GM21576 (cell line): Measurements from ENCODE around the gene ZNF236.
"Not testable (repeated sequence)": the region's sequence is repeated elsewhere in the genome, so short reads cannot be mapped to it uniquely, and the experiment has no call there.

Experiments
- ATAC-seq: cut with Tn5 transposase; IDR thresholded peaks from one replicate; pipeline ENCODE4 v1.9.1; 2021; ENCODE audit warnings: mild to moderate bottlenecking, moderate library complexity; ENCODE audit not compliant: unreplicated experiment

The ZNF236 gene

GRCh38 chr18:76985156-76985950 is 163.0 kb downstream of the ZNF236 start:
- no peak for ATAC-seq

- no peak for ATAC-seq
Measured at GRCh38 chr18:76985951-76986236, 163.5 kb downstream of the ZNF236 start.

- no peak for ATAC-seq
Measured at GRCh38 chr18:76986406-76986805, 164.0 kb downstream of the ZNF236 start.

GRCh38 chr18:76988031-76988826 is 165.9 kb downstream of the ZNF236 start:
- no peak for ATAC-seq

GRCh38 chr18:76988827-76989646 is 166.7 kb downstream of the ZNF236 start:
- no peak for ATAC-seq

GRCh38 chr18:76989647-76990190 is 167.4 kb downstream of the ZNF236 start:
- ATAC-seq = no peak

DNA sequence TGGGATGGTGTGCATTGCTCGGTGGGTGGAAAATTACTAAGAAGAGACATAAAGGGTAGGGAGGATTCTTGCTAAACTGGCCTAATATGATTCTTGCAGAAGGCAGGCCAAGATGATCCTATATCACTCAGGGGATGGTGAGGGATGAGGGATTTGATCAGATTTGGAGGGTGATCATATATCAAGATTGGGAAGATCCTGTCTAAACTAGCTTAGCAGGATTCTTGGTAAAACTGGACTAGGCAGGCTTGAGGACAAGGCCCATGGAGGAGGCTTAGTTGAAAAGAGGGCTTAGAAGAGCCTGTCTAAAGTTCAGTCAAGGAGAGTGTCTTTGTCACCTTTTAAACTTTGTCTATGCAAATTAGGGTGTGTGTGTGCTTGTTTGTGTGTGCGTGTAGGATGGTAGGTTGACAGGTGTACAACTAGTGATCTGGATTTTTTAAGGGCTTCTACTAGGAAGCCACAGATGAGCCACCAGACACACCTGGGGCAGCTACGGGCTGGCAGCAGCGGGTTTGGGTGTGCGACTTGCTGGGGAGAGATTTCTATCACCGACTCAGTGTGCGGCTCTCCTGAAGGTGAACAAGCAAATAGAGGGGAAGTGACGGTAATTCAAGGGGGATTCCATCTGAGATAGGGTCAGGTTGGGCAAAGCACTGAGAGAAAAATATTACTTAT is 168.1 kb downstream of the ZNF236 start:
- not testable (repeated sequence) for ATAC-seq

GRCh38 chr18:76991021-76991688 is 168.8 kb downstream of the ZNF236 start:
- no peak for ATAC-seq

DNA sequence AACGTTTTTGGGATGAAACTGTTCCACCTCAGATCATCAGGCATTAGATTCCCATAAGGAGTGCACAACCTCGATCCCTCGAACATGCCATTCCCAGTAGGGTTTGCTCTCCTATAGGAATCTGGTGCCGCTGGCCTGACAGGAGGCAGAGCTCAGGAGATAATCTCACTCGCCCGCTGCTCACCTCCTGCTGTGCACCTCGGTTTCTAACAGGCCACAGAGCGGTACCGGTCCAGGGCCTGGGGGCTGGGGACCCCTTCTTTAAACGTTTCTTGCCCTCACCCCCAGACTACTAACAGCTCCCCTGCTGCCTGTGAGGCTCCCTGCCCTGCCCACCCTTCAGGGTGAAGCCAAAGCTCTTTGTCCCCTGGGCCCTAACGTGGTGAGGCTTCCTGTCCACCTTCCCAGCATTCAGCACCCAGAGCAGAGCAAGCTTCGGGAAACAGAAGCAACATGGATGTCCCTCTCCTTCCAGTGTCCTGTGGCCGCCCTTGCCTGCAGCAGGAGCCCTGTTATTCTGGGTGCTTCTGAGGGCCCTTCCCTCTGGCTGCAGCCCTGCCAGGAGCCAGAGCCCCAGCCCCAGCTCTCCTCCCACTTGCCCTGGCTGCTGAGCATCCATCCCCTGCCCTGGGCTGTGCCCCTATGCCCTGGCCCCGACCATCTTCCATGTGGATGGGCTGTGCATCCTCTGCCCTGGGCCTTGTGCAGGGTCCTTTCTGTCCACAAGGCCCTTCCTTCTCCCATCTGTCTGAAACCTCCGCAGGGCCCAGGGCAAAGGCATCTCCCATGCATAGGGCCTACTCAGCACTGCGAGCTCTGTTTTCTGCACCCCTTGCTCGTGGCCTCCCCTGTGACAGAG is 170.1 kb downstream of the ZNF236 start:
- no peak for ATAC-seq

DNA sequence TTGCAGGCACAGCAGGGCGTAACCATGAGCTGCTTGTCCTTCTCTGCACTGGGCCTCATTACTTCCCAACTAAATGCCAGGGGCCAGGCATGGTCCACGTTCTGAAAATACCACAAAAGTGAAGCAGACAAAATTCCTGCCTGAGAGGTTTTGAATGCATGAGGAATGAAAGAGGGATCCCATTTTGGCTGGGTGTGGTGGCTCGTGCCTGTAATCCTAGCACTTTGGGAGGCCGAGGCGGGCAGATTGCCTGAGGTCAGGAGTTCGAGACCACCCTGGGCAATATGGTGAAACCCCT is 170.7 kb downstream of the ZNF236 start:
- no peak for ATAC-seq

GRCh38 chr18:76993573-76993972 is 171.2 kb downstream of the ZNF236 start:
- no peak for ATAC-seq

- ATAC-seq = no peak
Measured at GRCh38 chr18:76994086-76994654, 171.8 kb downstream of the ZNF236 start.

DNA sequence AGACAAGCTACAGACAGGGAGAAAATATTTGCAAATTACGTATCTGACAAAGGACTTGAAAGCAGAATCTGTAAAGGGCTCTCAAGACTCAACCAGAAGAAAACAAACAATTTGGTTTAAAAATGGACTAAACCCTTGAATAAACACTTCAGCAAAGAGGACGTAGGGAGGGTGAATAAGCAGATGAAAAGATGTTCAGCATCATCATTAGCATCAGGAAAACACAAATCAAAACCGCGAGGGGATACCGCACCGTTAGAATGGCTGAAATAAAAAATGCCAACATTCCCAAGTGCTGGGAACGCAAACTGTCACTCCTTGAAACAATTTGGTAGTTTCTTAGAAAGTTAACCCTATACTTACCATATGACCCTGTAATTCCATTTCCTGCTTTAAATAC is 173.5 kb downstream of the ZNF236 start:
- no peak for ATAC-seq

- ATAC-seq = no peak
Measured at GRCh38 chr18:76996429-76996828, 174.1 kb downstream of the ZNF236 start.

DNA sequence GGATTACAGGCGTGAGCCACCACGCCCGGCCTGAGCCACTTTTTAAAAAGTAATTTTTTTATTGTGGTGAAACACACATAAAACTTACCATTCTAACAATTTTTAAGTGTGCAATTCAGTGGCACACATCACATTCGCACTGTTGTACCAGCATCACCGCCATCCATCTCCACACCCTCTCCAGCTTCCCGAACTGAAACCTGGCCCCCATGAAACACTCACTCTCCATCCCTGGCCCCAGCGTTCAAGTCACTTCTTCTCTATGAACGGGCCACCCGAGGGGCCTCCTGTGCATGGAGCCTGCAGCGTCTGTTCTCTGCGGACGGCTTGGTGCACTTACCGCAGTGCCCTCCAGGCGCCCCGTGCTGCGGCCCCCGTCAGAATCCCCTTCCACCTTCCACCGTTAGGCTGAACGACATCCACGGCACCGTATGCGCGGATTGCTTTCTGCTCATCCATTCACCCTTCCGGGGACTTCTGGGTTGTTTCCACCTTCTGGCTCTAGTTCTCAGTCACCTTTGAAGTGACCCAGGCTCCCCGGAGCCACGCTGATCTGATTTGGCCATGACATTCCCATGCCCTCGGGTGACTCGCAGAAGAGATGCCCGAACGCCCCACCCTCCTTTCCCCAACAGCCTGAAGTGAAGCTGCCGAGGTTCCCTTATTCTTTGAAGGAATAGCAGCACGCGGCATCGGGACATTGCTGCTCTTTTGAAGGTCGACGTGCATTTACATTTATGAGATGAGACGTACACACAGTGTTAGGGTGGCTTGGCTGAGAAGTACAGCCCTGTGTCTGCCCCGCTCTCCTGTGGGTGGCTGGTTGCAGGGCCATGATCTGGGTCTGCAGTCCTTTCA is 175.8 kb downstream of the ZNF236 start:
- no peak for ATAC-seq

- ATAC-seq = no peak
Measured at GRCh38 chr18:76999077-76999476, 176.7 kb downstream of the ZNF236 start.

- no peak for ATAC-seq
Measured at GRCh38 chr18:77000527-77000926, 178.2 kb downstream of the ZNF236 start.

DNA sequence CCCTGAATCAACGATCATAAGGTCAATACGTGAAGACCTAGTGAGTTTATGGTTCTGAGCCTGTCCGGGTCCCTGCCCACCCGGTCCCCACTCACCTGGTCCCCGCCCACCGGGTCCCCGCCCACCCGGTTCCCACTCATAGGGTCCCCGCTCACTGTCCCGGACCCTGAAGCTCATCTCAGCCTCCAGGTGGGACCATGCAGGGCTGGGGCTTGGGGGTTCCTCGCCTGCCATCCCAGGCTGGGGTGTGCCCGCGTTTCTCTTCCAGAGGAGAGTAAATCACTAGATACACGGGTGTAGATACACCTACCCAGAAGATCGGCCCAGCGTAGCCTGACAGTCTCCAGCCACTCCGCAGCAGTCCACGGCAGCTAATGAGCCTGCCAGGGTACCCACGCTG is 178.7 kb downstream of the ZNF236 start:
- no peak for ATAC-seq
